Activated CD4-positive, alpha-beta T cell treated with anti-CD3 and anti-CD28 coated beads, Interleukin-10, Interleukin-2, amounts not matched to agents 100 ng/mL and 50 ng/mL, durations not matched to agents 16 hours and 8 hours (primary cell): ENCODE measurements around the gene STOML1.

Experiments used
- DNase-seq: peaks from one replicate; pipeline ENCODE4 v3.0.0-alpha.2; 2020

The STOML1 gene

DNA sequence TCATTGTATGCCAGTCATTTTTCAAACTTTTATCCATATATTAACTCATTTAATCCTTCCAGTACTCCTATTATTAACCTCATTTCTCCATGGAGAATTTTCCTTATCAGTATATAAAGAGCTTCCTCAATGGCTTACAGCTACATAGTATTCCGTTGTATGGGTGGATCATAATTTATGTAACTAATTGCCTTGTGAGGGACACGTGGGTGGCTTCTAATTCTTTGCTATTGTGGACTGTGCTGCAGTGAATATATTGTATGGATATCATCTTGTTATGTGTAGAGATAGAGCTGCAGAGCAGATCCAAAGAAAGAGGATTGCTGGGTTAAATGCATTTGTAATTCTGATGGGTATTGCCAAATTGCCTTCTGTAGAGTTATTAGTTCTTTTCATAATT lies 27.6 kb upstream of the STOML1 start:
- DNase-seq, result no peak

DNA sequence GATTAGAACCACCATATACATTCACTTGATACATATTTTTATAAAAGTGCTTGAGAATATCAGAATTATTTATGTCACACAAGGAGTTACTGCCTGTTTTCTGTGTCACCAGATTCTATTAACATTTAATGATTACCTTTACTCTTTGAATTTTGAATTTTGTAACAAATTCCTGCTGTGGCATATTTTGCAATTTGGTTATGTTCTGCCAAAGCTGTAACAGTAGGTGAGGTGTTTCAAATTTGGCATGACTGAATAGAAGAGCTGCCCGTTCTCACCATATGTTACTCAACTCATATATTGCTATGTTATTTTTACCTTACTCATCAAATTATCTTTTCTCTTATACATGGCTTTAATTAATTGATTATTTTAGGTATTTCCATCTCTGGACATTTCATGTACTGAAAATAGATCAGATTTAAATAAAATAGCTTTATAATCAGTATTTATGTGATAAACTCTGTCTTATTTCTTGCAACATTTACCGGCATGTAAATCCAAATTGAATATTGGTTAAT lies 21.3 kb upstream of the STOML1 start:
- DNase-seq, result no peak

DNA sequence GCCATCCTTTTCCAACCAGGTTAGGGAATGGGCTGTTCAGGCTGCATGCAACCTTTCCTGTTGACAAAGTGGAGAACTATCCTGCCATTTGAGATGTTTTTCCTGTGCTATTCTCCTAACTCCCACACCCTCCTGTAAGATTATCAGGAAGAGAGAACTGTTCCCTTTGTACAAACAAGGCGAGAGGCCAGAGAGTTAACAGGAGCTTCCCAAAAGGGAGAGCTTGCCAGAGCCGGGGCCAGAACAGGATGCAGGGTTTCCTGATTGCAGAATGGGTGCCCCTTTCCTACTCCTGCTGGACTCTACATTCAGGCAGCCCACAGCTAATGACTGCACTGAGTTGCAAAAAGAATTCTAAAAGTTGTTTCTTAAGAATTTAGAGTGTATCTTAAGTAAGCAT lies 19.5 kb upstream of the STOML1 start:
- DNase-seq, result no peak

DNA sequence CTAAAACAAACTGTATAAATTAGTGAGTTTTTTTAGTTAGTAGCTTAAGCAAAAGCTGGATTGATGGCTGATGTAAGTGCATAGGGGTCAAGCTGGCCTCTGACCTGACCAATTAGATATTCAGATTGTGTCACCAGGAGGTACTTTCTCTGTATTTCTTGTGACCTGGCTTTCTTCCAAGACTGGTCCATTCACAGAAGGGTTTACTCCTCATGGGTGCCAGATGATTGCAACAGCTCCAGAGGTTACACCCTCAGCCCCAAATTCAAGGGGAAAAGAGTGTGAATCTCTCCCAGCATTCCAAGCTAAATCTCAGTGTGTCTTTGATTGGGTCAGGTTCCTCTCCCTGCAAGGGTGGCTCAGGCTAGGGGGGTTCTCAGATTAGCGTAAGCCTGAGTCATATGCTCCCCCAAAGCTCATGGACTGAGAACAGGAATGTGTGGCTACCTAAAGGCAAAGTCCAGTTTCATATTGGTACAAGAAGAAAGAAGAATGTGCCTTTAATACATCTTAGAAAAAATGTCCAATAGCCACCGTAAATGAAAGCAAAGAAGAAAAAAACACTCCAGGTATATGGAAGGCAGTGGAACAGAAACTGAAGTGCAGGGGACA lies 18.9 kb upstream of the STOML1 start:
- no peak for DNase-seq

DNA sequence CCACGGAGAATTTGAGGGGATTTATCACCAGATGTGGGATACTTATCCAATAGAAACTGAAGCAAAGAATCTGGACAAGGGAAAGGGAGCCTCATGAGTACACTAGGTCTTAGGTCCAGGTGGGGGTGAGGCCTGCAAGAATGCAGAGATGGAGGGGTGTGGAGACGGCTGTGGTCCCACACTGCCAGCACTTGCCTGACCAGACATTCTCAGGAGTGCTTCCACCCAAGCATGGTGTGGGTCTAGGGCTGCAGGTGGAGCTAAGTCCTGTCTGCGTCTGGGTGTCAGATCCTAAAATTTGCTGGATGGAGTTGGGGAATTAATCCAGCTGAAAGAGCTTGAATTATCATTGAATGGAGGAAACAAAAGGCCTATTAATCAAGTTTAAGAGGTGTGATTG lies 16.8 kb upstream of the STOML1 start:
- DNase-seq, result no peak

DNA sequence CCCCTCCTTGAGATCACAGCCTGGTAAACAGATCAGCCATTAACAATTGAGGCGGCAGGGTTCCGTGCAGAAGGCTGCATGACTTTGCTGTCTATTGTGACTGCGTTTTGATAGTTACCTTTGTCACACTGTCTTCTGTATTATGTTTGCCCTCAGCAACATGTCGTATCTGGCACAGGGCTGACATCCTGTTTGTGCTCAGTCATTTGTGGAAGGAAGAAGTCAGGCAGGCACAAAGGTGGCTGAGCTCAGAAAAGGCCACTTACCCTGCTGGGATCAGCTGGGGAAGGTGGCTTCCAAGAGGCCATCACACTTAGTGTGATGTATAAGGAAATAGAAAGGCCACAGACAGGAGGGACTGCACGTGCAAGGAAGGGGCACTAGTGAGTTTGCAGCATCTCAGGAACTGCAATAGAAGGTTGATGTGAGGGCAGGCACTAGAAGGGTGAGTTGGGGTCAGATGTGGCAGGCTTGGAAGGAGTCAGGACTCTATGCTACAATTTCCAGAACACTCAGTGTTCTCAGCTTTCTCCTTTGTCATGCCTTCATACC lies 15.8 kb upstream of the STOML1 start:
- DNase-seq, result peak; percentile 82

DNA sequence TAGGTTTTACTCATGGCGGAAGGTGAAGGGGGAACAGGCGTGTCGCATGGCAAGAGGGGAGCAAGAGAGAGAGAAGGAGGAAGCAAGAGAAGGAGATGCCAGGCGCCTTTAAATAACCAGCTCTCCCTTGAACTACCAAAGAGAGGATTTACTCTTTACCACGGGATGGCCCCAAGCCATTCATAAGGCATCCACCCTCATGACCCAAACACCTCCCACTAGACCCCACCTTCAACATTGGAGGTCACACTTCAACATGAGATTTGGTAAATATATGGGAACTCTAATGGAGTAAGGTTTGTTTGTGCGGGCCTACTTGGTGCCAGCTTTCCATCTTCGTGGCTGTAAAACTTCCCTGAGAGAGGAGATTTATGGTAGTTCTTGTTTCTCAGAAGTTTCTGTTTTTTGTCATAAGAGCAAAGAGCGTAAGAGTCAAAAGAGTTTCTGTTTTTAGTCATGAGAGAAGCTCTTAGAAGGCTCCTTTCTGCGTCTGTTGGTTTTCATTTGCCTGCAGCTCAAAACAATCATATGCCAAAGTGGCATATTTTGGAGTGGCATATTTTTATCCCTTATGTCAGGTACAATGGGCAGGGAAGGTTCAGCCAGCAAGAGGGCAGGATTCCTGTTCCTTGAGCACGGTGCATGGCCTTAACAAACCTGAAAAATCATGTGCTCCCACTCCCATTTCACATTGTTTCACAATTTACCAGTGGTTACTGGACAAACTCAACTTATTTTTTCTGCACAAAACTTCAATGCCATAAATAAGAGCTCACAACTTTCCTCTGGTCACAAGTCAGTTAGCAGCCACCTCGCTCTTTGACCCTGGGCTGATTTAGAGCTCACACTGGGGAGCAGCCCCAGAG lies 14.9 kb upstream of the STOML1 start:
- DNase-seq, result peak; percentile 70

DNA sequence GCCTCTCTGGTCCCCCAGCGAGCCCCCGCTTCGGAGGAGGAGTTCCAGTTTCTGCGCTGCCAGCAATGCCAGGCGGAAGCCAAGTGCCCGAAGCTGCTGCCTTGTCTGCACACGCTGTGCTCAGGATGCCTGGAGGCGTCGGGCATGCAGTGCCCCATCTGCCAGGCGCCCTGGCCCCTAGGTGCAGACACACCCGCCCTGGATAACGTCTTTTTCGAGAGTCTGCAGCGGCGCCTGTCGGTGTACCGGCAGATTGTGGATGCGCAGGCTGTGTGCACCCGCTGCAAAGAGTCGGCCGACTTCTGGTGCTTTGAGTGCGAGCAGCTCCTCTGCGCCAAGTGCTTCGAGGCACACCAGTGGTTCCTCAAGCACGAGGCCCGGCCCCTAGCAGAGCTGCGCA lies 5.9 kb upstream of the STOML1 start:
- no peak for DNase-seq

DNA sequence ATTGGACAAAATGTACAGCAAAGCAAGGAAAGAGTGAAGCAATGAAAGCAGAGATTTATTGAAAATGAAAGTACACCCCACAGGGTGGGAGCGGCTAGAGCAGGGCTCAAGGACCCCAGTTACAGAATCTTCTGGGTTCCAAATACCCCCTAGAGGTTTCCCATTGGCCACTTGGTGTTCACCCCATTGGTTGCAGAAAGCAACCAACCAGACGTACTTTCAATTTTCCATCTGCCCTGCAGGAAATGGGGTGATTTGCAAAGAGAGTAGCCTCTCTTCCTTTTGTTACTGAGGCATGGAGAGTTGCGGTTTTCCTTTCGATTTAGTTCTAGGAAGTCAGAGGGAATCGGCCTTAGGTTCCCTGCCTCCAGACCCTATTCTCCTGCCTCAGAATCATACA lies 4.8 kb upstream of the STOML1 start:
- DNase-seq, result peak; percentile 79

DNA sequence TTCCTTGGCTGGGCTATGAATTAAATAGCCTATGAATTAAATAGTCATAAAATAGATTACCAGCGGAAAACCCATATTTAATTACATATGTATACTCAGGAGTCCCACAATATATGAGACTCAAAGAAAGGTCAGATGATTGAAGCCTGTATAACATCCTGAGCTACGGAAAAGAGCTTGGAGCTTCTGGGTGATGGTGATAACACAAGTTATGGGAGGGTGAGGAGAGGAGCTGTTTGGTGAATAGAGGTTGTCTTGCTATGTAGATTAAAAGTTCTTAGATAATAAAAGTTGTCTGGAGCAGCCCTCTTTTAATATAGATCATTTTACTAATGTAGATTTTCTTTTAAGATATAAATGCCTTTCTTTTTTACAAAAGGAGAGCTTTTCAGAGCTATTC lies 4.2 kb upstream of the STOML1 start:
- DNase-seq, result no peak

DNA sequence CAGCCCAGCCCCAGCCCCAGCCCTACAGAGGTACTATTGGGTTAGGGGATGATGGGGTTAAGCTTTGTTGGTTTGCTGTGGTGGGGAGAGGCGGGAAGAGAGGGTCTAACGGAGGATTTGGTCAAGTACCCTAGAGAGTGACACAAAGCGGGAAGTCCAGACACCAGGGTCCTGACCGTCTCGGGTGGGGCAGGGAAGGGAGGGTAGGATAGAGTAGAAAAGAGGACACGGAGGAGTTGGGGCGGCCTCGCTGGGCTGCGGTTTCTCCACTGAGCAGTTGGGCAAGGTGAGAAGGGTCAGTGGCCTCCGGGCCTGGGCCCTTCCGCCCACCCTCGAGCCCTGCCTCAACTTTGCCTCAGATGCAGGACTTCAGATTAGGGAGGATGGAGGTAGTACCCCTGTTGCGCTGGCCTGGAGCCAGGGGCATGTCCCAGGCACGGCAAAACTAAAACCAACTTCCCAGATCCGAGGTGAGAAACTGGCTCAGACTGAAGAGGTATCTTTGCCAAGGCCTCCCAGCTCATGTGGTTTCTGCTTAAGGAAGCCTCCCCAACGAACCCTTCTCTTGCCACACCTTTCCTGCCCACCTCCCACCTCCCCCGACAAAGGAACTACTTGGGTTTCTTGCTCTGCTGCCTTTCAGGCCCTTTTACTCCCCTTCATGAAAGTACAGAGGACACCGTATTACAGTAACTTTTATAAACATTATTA lies 3.0 kb upstream of the STOML1 start:
- no peak for DNase-seq

DNA sequence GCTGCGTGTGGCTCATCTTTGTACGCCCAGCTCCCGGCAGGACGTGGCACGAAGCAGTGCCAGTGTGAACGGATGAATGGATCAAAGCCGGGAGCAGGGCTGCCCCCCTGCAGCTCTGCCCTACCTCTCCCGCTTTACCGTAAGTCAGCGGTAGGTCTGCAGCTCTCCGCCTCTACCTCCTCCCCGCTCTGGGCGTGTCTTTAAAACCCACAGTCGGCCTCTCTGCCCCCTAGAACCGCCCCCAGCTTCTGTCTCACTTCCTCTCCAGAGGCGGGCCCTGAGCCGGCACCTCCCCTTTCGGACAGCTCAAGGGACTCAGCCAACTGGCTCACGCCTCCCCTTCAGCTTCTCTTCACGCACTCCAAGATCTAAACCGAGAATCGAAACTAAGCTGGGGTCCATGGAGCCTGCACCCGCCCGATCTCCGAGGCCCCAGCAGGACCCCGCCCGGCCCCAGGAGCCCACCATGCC lies 2.4 kb upstream of the STOML1 start, which contains the start of gene PML:
PML (plus strand) TSS at position 304 of the 471 bp plus-strand sequence; CDS start at position 401, 97 bp downstream.
- DNase-seq, result peak; percentile 99

DNA sequence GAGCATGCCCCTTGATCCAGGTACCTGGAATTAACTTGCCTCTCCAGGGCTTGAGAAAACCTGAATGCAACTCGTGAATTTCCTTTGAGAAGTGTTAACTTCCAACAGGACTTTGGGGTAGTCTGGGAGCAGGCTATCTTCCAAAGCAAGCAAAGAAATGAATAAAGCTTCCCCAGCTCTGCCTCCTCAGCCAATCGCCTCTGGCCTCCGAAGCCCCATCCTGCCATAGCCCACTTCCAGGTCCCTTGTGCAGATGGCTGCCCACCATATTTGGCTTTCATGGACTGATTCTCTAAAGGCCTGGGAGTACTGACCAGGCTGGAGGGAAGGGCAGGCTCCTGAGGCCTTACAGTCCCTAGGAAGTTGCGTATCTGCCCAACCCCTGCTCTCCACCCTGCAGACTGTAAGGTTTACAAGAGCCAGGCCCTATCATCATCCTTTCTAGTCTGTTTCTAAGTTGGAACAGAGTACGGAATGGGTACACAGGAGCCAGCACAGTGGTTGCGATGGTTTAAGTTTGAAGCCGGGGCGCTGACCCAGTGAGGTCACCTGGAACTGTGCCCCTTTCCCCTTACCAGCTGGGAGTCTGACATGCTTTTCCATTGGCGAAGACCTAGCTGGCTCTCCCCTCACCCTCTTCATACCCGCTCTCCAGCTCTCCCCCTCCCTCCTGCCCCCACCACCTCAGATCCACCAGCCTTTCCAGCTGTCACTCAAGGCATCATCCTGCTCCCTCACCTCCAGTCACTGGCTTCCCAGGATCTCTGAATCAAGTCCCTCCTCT lies 1.3 kb upstream of the STOML1 start:
- DNase-seq, result no peak

DNA sequence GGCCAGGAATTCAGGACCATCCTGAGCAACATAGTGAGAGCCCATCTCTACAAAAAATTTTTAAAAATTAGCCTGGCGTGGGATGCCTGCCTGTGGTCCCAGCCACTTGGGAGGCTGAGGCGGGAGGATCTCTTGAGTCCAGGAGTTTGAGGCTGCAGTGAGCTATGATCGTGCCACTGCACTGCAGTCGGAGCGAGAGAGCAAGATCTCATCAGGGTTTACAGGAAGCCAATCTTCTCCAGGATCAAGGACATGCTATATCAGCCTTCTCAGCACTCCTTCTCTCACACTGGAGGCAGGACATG lies 451 bp upstream of the STOML1 start:
- DNase-seq, result no peak

DNA sequence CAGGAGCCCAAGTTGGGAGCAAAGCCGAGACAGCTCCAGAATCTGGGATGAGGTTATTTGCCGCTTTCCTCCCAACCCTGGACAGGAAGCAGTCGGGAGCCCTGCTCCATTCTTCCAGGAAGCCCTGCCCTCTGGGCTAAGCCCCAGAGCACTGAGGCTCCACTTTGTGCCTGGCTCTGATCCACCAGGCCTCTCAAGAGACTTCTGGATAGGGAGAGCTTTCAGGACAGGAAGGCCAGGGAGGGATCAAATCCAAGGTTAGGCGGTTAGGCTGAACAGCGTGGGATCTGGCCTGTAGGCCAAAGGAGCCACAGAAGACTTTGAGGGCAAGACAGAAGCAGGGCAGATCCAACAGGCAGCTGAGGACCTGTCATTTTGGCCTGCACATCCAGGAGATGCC lies 835 bp downstream of the STOML1 start:
- no peak for DNase-seq

DNA sequence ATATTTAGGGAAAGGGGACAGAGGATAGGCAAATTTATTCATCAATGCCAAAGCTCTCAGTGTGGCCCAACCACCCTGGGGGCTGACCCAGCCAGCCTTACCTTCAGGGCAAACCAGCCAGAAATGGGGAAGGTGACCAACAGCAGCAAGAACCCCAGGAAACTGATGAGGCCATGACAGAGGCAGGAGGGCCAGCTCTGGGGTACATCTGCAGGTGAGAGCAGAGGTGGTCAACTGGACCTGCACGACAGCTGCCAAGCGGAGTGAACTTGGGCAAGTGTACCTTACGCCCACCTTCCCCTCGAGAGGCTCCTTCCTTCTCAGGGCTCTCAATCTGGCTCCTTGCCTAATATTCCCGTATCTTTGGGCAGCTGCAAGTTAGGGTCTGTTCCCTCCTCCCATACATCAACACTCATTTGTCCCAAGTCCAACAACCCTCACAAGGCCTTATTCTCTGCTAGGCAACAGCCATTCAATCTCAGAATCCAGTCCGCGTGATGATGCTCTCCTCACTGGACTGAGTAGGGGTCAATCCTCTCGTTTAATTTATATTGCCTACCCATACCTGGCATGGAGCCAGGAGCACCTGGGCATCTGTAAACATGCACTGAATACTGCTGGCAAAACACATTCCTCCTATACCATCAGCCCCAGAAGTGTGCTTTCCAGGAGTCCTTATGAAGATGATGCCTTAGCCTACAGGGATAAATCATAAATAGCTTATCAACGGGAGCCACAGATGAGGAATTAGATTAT lies 1.7 kb downstream of the STOML1 start:
- DNase-seq, result no peak

DNA sequence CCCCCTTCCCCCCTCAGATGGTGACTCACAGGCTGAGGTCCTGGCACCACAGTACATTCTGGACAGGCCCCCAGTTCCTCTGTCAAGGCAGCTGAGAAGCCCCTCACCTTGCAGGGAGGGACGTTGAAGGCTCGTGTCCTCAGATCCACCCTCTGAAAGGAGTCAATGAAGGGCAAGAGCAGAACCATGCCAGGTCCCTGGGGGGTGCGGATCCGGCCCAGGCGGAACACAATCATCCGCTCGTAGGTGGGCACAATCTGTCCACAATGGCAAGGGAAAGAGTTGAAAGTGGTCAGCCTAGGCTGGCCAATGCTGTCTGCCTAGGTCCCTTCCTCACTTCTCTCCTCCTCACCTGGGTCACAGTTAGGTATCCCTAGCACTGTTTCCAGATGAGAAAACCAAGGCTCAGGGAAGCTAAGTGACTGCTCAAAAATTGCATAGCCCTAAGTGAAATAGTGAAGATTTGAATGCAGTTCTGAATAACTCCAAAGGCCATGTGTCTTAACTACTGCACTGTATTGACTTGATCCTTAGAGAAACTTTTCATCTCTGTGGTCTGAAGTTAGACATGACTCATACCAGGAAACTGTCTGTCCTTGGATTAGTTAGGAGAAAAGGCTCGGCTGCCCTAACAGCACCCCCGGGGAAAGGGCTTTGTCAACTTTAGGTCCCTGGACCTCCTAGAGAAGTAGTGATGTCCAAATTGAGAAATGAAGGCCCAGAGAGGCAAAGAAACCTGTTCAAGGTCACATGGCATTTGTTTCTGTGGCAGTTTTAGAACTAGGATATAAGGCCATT lies 2.9 kb downstream of the STOML1 start:
- DNase-seq, result no peak

DNA sequence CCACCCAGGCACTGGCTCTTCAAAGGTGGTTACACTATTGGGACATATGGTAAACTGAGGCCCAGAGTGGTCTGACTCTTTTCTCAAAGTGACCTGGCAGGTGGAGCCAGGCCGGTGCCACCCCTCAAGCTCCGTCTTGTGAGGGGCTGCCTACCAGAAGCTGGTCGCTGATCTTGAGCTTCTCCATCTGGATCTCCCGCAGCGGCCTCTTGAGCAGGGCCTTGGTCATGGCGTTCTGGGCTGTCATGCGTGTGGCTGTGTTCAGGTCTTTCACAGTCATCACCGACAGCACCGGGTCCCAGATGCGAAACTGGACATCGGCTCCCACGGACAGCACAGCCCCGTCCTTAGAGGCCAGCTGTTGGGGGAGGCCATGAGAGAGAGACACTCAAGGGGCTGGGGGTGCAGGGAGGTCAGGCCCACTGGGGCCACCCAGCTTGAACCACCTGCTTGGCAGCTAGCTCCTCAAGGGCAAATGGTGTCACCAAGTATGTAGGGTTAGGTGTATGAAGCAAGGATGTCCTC lies 3.6 kb downstream of the STOML1 start:
- no peak for DNase-seq

DNA sequence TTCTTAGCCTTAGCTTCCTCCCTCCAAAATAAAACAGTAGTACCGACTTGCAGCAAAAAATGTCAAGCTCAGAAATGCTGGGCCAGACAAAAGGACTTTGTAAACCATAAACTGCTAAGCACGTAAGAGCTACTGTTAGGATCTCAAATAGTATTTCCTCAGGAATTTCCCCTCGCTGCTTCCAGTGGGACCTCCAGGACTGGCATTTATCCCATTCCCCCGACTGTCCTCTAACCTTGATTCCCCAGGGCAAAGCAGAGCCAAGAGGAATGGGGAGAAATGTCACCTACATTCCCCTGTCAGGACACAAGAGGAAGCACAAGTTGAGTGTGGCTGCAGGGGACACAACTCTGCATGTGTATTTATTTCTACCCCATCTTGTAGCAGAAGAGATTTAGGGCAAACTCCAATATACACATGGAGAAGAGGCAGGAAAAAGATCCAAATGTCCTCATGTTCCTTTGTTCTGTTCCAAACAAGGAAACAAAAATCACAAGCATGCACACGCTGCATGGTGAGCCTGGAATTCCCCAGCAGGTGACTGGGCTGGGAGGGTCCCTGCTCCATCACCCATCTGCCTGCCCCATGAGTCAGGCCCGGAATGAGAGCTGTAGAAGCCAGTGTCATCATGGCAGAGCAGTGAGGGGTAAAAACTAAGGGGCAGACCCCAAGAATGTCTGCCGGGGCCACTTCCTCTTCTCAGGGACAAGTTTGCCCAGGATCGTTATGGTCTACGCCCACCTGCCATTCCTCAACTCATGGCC lies 4.2 kb downstream of the STOML1 start:
- DNase-seq, result no peak

DNA sequence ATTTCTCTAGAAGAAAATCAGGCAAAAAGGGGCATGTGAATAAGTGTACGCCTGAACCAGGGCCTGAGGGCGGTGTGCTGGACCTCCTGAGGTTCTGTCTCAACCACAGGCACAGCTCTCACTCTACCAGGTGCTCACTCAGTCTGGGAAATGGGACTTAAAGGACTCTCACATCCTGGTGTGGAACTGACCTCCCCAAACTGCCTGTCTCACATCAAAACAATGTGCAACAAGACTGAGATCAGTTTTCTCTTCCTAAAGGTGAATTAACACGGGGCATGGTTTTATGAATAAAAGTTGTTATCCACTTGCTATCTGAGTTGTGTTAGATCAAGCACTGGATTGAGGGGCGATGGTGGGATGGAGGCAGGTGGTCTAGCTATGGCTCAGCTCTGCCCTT lies 4.8 kb downstream of the STOML1 start:
- no peak for DNase-seq
